Dedifferentiated amniotic fluid mesenchymal stem cell (primary cell): ENCODE measurements around the gene LILRA6.
"Not testable (repeated sequence)": the region's sequence is repeated elsewhere in the genome, so short reads cannot be mapped to it uniquely, and the experiment has no call there.

Experiments used
- DNase-seq: peaks from one replicate; pipeline ENCODE4 v3.0.0-alpha.2; 2016; ENCODE audit errors: extremely low spot score

LILRA6 gene

GRCh38 chr19:54242646-54243045 is at the start of gene LILRA6:
LILRA6 (minus strand) TSS chr19:54242790.
- DNase-seq = not testable (repeated sequence)

- not testable (repeated sequence) for DNase-seq
These were observed 46.6 kb upstream of the LILRA6 start for GRCh38 chr19:54289160-54289559.

GRCh38 chr19:54287456-54287855 is 44.9 kb upstream of the LILRA6 start:
- DNase-seq = no peak

GRCh38 chr19:54286283-54286682 is 43.7 kb upstream of the LILRA6 start:
- not testable (repeated sequence) for DNase-seq

GRCh38 chr19:54285427-54286056 is 43.0 kb upstream of the LILRA6 start:
- not testable (repeated sequence) for DNase-seq

GRCh38 chr19:54282686-54283470 is 40.3 kb upstream of the LILRA6 start:
- no peak for DNase-seq

- DNase-seq = not testable (repeated sequence)
These were observed 39.1 kb upstream of the LILRA6 start for GRCh38 chr19:54281729-54282075.

- no peak for DNase-seq
These were observed 38.6 kb upstream of the LILRA6 start, which contains the start of gene LILRB2 for GRCh38 chr19:54281007-54281728. LILRB2 (minus strand) TSS chr19:54281110; CDS start chr19:54280496, 614 bp downstream.

- DNase-seq = not testable (repeated sequence)
These were observed 37.9 kb upstream of the LILRA6 start for GRCh38 chr19:54280441-54280840.

GRCh38 chr19:54280025-54280424 is 37.4 kb upstream of the LILRA6 start:
- not testable (repeated sequence) for DNase-seq

- DNase-seq = no peak
These were observed 36.9 kb upstream of the LILRA6 start for GRCh38 chr19:54279406-54279962.

GRCh38 chr19:54278571-54279195 is 36.1 kb upstream of the LILRA6 start:
- DNase-seq = not testable (repeated sequence)

GRCh38 chr19:54278056-54278455 is 35.5 kb upstream of the LILRA6 start:
- DNase-seq = not testable (repeated sequence)

- not testable (repeated sequence) for DNase-seq
These were observed 34.6 kb upstream of the LILRA6 start for GRCh38 chr19:54277111-54277615.

GRCh38 chr19:54275951-54276350 is 33.4 kb upstream of the LILRA6 start:
- DNase-seq = no peak

GRCh38 chr19:54274516-54274915 is 31.9 kb upstream of the LILRA6 start:
- not testable (repeated sequence) for DNase-seq

- no peak for DNase-seq
These were observed 31.2 kb upstream of the LILRA6 start for GRCh38 chr19:54273821-54274220.

GRCh38 chr19:54272181-54272580 is 29.6 kb upstream of the LILRA6 start:
- not testable (repeated sequence) for DNase-seq

GRCh38 chr19:54271587-54271986 is 29.0 kb upstream of the LILRA6 start:
- not testable (repeated sequence) for DNase-seq

GRCh38 chr19:54271106-54271505 is 28.5 kb upstream of the LILRA6 start:
- DNase-seq = no peak

GRCh38 chr19:54268936-54269335 is 26.3 kb upstream of the LILRA6 start:
- DNase-seq = no peak
